ENCODE results near the gene PTCSC3. TPM values are rescaled to one million over a fixed set of nuclear protein-coding genes. Genes with fewer than 3 reads are reported as not detected.

The PTCSC3 gene
- total and polyA plus RNA-seq, 2 of the 13 experiments (the other 11 are each of a cell fraction or from before 2014, with no cell fraction given): not detected

- TF ChIP-seq, protein P1, sequence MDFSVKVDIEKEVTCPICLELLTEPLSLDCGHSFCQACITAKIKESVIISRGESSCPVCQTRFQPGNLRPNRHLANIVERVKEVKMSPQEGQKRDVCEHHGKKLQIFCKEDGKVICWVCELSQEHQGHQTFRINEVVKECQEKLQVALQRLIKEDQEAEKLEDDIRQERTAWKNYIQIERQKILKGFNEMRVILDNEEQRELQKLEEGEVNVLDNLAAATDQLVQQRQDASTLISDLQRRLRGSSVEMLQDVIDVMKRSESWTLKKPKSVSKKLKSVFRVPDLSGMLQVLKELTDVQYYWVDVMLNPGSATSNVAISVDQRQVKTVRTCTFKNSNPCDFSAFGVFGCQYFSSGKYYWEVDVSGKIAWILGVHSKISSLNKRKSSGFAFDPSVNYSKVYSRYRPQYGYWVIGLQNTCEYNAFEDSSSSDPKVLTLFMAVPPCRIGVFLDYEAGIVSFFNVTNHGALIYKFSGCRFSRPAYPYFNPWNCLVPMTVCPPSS (IDR thresholded peaks at IDR 0.05): no peak
Measured at GRCh38 chr14:36162267-36162666, 14.3 kb downstream of the PTCSC3 start (continued).

DNA sequence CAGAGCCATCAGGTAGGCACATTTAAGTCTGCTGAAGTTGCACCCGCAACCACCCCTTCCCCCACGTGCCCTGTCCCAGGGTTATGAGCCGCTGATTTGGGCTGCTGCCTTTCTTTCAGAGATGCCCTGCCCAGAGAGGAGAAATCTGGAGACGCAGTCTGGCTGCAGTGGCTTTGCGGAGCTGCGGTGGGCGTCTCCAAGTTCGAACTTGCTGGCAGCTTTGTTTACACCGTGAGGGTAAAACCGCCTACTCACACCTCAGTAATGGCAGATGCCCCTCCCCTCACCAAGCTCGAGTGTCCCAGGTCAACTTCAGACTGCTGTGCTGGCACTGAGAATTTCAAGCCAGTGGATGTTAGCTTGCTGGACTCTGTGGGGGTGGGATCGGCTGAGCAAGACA is 14.7 kb downstream of the PTCSC3 start:
- ChIA-PET CTCF (ENCODE audit: low intra/inter-chr PET ratio, low total read pairs) (no interaction called here), POLR2A (no interaction called here)
- TF ChIP-seq ARHGAP35 (CRISPR knock-in tag; IDR thresholded peaks at IDR 0.05; ENCODE audit: borderline replicate concordance) (0 out of 2 replicates have a peak, but pooled peaks have one; percentile 22), NR2F6 (IDR thresholded peaks at IDR 0.05) (no peak), NR2F6 (CRISPR knock-in tag; IDR thresholded peaks at IDR 0.05) (no peak), PHF8 (CRISPR knock-in tag; IDR thresholded peaks at IDR 0.05) (0 out of 2 replicates have a peak, but pooled peaks have one; percentile 19)
- intact Hi-C loops (cut with micrococcal nuclease; ENCODE audit: unreplicated experiment): no loop called here
- Histone ChIP-seq H2AFZ (ENCODE audit: low read length) (no peak overlapping the region), H3K4me2 (ENCODE audit: low read depth, low read length) (no peak overlapping the region; the same call in 1 of the 2 replicates), H3K36me3 (replicated peaks in 1 of 2; ENCODE audit: control insufficient read depth in 1 of 2, insufficient read depth in 2 of 2, low read length in 2 of 2) (no peaks in the 10 kb centered on the region), H3K27ac (ENCODE audit: extremely low read length, insufficient read depth, low read length) (no peak overlapping the region), H3K27me3 (ENCODE audit: control insufficient read depth in 1 of 2, insufficient read depth in 2 of 2, low read length in 2 of 2) (peaks cover 0 to 27% of the 10 kb centered on the region in 2 experiments; a peak in 3 of 5 replicates), H4K20me1 (ENCODE audit: insufficient read depth, low read length) (no peaks in the 10 kb centered on the region), H3K4me1 (ENCODE audit: insufficient read depth, low read length) (no peaks in the 10 kb centered on the region), H3K9me3 (ENCODE audit: low read length) (no peaks in the 10 kb centered on the region), H3K9ac (ENCODE audit: insufficient read depth, low read depth, low read length) (no peak overlapping the region), H3K4me3 (replicated peaks in 1 of 3; ENCODE audit: insufficient read depth in 1 of 3, low read depth in 2 of 3, low read length in 3 of 3) (no peak overlapping the region), H3K79me2 (ENCODE audit: insufficient read depth, low read length) (no peaks in the 10 kb centered on the region)
- in situ Hi-C loops (cut with HindIII; ENCODE audit: extremely low pct_ligation_motif_present, low pct_unique_long_range_greater_than_20kb): no loop called here
- WGBS (ENCODE audit: low lambda C conversion rate): 23% methylated on average over 12 of the region's 12 CpGs
- FAIRE-seq (no peak), ATAC-seq (peak; percentile 56), DNase-seq (ENCODE audit: low spot score) (no peak)
- no TSS peak for BruUV-seq (replicated peaks)

- Histone ChIP-seq H3K9me3 (ENCODE audit: low read length) (peaks cover 33% of the 10 kb centered on the region), H3K9ac (ENCODE audit: insufficient read depth, low read depth, low read length) (no peak overlapping the region), H3K4me3 (replicated peaks in 1 of 3; ENCODE audit: insufficient read depth in 1 of 3, low read depth in 2 of 3, low read length in 3 of 3) (no peak overlapping the region), H2AFZ (ENCODE audit: low read length) (no peak overlapping the region), H3K4me1 (ENCODE audit: insufficient read depth, low read length) (no peaks in the 10 kb centered on the region), H3K79me2 (ENCODE audit: insufficient read depth, low read length) (no peaks in the 10 kb centered on the region), H3K27ac (ENCODE audit: extremely low read length, insufficient read depth, low read length) (no peak overlapping the region), H4K20me1 (ENCODE audit: insufficient read depth, low read length) (no peaks in the 10 kb centered on the region), H3K4me2 (ENCODE audit: low read depth, low read length) (no peak overlapping the region), H3K36me3 (replicated peaks in 1 of 2; ENCODE audit: control insufficient read depth in 1 of 2, insufficient read depth in 2 of 2, low read length in 2 of 2) (no peaks in the 10 kb centered on the region), H3K27me3 (ENCODE audit: control insufficient read depth in 1 of 2, insufficient read depth in 2 of 2, low read length in 2 of 2) (no peaks in the 10 kb centered on the region)
- ATAC-seq (no peak), DNase-seq (ENCODE audit: low spot score) (no peak), FAIRE-seq (no peak)
- under 1% methylated on average over 3 of the region's 3 CpGs for WGBS (ENCODE audit: low lambda C conversion rate)
- CTCF ChIA-PET (ENCODE audit: low intra/inter-chr PET ratio, low total read pairs): no interaction called here
- TF ChIP-seq HDAC2 (CRISPR knock-in tag; IDR thresholded peaks at IDR 0.05) (no peak), ZFP41 (CRISPR knock-in tag; IDR thresholded peaks at IDR 0.05; ENCODE audit: borderline replicate concordance) (no peak), ZNF484 (CRISPR knock-in tag; IDR thresholded peaks at IDR 0.05; ENCODE audit: borderline replicate concordance, low read depth) (no peak)
- POLR2A ChIA-PET: no interaction called here
- intact Hi-C loops (cut with micrococcal nuclease; ENCODE audit: unreplicated experiment) (no loop called here), in situ Hi-C loops (cut with HindIII; ENCODE audit: extremely low pct_ligation_motif_present, low pct_unique_long_range_greater_than_20kb) (no loop called here)
- no TSS peak for BruUV-seq (replicated peaks)
Measured at GRCh38 chr14:36151335-36151734, 25.2 kb downstream of the PTCSC3 start.

All from HepG2 (cell line).